ENCODE results near the gene IL17RC. TPM values are rescaled to one million over a fixed set of nuclear protein-coding genes. Genes with fewer than 3 reads are reported as not detected.

The IL17RC gene
- total RNA-seq, 1 experiment from 2014 or later: 6.8 TPM

- Histone ChIP-seq H3K56ac (ENCODE audit: insufficient read length, low read depth, low read length) (no peak overlapping the region), H4K5ac (ENCODE audit: insufficient read length, low read depth, low read length) (no peak overlapping the region), H2BK20ac (ENCODE audit: low read depth, low read length, poor library complexity, severe bottlenecking) (no peak overlapping the region), H3T11ph (ENCODE audit: low read length) (no peak overlapping the region), H3K4ac (ENCODE audit: low read depth, low read length) (no peak overlapping the region), H2AK5ac (ENCODE audit: insufficient read length, low read length) (no peak overlapping the region), H3K27ac (ENCODE audit: insufficient read length, low read depth, low read length) (no peak overlapping the region), H4K8ac (replicated peaks; ENCODE audit: insufficient read length, low read depth, low read length) (no peak overlapping the region), H3K9ac (ENCODE audit: extremely low read depth, insufficient read length, low read length) (no peak overlapping the region), H3K4me1 (ENCODE audit: insufficient read depth, low read length) (no peaks in the 10 kb centered on the region), H2BK12ac (ENCODE audit: insufficient read length, low read depth, low read length) (no peak overlapping the region), H4K91ac (ENCODE audit: insufficient read length, low read depth, low read length) (no peak overlapping the region), H3K23ac (ENCODE audit: insufficient read length, low read depth, low read length) (no peak overlapping the region), H2BK5ac (ENCODE audit: insufficient read length, low read length) (no peak overlapping the region), H3K27me3 (ENCODE audit: insufficient read depth, low read length) (no peaks in the 10 kb centered on the region; the same call in 1 of the 2 replicates), H3K23me2 (ENCODE audit: insufficient read length, low read depth, low read length, poor library complexity, severe bottlenecking) (no peaks in the 10 kb centered on the region), H4K20me1 (ENCODE audit: control insufficient read depth, insufficient read depth, insufficient read length) (no peaks in the 10 kb centered on the region), H3K79me1 (ENCODE audit: insufficient read depth, low read depth, low read length, poor library complexity, severe bottlenecking) (peaks cover 6% of the 10 kb centered on the region), H3K14ac (ENCODE audit: insufficient read depth, low read length) (no peak overlapping the region), H2BK120ac (ENCODE audit: low read depth, low read length, poor library complexity, severe bottlenecking) (no peak overlapping the region), H3K9me3 (ENCODE audit: control insufficient read depth, low read depth, low read length) (no peaks in the 10 kb centered on the region), H2AFZ (ENCODE audit: low read length) (no peak overlapping the region), H3K79me2 (ENCODE audit: insufficient read depth, low read length) (peaks cover 6% of the 10 kb centered on the region; the same call in 1 of the 2 replicates), H3K18ac (ENCODE audit: insufficient read length, low read depth, low read length) (no peak overlapping the region), H2BK15ac (ENCODE audit: low read depth, low read length) (no peak overlapping the region), H3K4me2 (ENCODE audit: insufficient read depth, insufficient read length, low read length) (no peak overlapping the region)
- Mint-ChIP-seq H3K36me3 (ENCODE audit: insufficient read depth in 1 of 3, low read depth in 3 of 3) (peaks cover 13 to 26% (median 26%) of the 10 kb centered on the region in 3 experiments), H3K9me3 (no peaks in the 10 kb centered on the region), H3K4me1 (peaks cover 1 to 12% of the 10 kb centered on the region in 2 experiments; a peak in 3 of 4 replicates), H3K27ac (no peak overlapping the region), H3K27me3 (ENCODE audit: low read depth) (no peaks in the 10 kb centered on the region; the same call in 1 of the 2 replicates), H3K4me3 (peak overlapping the region in 1 of 2 experiments; percentile 97; a peak in 1 of 5 replicates)
- TF ChIP-seq, protein P1, sequence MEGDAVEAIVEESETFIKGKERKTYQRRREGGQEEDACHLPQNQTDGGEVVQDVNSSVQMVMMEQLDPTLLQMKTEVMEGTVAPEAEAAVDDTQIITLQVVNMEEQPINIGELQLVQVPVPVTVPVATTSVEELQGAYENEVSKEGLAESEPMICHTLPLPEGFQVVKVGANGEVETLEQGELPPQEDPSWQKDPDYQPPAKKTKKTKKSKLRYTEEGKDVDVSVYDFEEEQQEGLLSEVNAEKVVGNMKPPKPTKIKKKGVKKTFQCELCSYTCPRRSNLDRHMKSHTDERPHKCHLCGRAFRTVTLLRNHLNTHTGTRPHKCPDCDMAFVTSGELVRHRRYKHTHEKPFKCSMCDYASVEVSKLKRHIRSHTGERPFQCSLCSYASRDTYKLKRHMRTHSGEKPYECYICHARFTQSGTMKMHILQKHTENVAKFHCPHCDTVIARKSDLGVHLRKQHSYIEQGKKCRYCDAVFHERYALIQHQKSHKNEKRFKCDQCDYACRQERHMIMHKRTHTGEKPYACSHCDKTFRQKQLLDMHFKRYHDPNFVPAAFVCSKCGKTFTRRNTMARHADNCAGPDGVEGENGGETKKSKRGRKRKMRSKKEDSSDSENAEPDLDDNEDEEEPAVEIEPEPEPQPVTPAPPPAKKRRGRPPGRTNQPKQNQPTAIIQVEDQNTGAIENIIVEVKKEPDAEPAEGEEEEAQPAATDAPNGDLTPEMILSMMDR (conservative IDR thresholded peaks at IDR 0.05): no peak
- WGBS (ENCODE audit: extremely low coverage, insufficient read length, low lambda C conversion rate): no CpG with 5 or more reads among the region's 5 CpGs
- DNase-seq: no peak
Measured at GRCh38 chr3:9889405-9889804, 27.5 kb upstream of the IL17RC start.

All from H9 (cell line).